HepG2 (cell line): ENCODE measurements around the gene SNX21. TPM values are rescaled to one million over a fixed set of nuclear protein-coding genes. Genes with fewer than 3 reads are reported as not detected.

ENCODE experiments used
- MTA1 ChIP-seq: sonication (generic); formaldehyde crosslinking; IDR thresholded peaks from 2 replicates; pipeline ENCODE4 v1.4.0; 2020; ENCODE audit warnings: missing genetic modification reagents, mild to moderate bottlenecking, borderline replicate concordance
- NBN ChIP-seq: fragments of 450-650 bp; conservative IDR thresholded peaks from 2 replicates; pipeline ENCODE4 v1.6.1; 2017
- NPAS2 ChIP-seq: sonication (generic); formaldehyde crosslinking; IDR thresholded peaks from 2 replicates; pipeline ENCODE4 v1.8.0; 2022; ENCODE audit warnings: mild to moderate bottlenecking, missing genetic modification reagents, borderline replicate concordance
- PCBP1 ChIP-seq: fragments of 200-400 bp; formaldehyde crosslinking; IDR thresholded peaks from 2 replicates; pipeline ENCODE4 v1.6.1; 2017; ENCODE audit warnings: mild to moderate bottlenecking, low read depth, low read length, borderline replicate concordance
- POLR2A ChIP-seq, 2 experiments: IDR thresholded peaks; 2 replicates each; pipeline ENCODE4 v1.6.1; 2011; ENCODE audit warnings: low read depth in 2 of 2, low read length in 2 of 2, mild to moderate bottlenecking in 1 of 2, moderate library complexity in 1 of 2; ENCODE audit not compliant: insufficient read depth in 1 of 2
- POLR2AphosphoS2 ChIP-seq: IDR thresholded peaks from 2 replicates; pipeline ENCODE4 v1.6.1; 2011; ENCODE audit warnings: low read depth, low read length, improper control_type of control experiment
- POLR2G ChIP-seq: fragments of 200-400 bp; formaldehyde crosslinking; IDR thresholded peaks from 2 replicates; pipeline ENCODE4 v1.6.1; 2018; ENCODE audit warnings: mild to moderate bottlenecking, low read depth, low read length, moderate library complexity
- SMAD1 ChIP-seq: sonication (generic); formaldehyde crosslinking; IDR thresholded peaks from 2 replicates; pipeline ENCODE4 v1.4.0; 2020; ENCODE audit warnings: missing genetic modification reagents, low read depth, mild to moderate bottlenecking, borderline replicate concordance
- SSRP1 ChIP-seq: IDR thresholded peaks from 2 replicates; pipeline ENCODE4 v1.6.1; 2016; ENCODE audit warnings: control low read depth
- ZNF674 ChIP-seq: sonication (generic); formaldehyde crosslinking; IDR thresholded peaks from 2 replicates; pipeline ENCODE4 v1.5.0; 2020; ENCODE audit warnings: low read depth, mild to moderate bottlenecking, missing genetic modification reagents
- polyA plus RNA-seq, 8 experiments: library from polyadenylated mRNA; depleted of rRNA in 3 of 8; stranded (reverse) in 7 of 8; unstranded in 1 of 8; fragments of >200 nt; fragmentation: Illumina TruSeq in 4 of 8; extraction: Trizol in 4 of 8; gene quantifications; 2 replicates each; pipeline versions ENCODE4 v1.2.1 to v1.2.3, GENCODE V29; 2011 to 2016; ENCODE audit warnings: low read depth in 4 of 8, missing spikeins in 1 of 8, mixed read lengths in 1 of 8; ENCODE audit not compliant: insufficient read depth in 1 of 8
- total RNA-seq, 5 experiments: library from RNA; depleted of rRNA; stranded (reverse); fragments of >200 nt; fragmentation: Illumina TruSeq; extraction: Trizol; gene quantifications; 2 replicates each; pipeline ENCODE4 v1.2.3, GENCODE V29; 2016; ENCODE audit warnings: low read depth in 1 of 5
- TF ChIP-seq, protein P1 (sequence below): sonication (generic); formaldehyde crosslinking; IDR thresholded peaks from 2 replicates; pipeline ENCODE4 v1.5.1; 2020; ENCODE audit warnings: mild to moderate bottlenecking, missing genetic modification reagents, moderate library complexity
- TF ChIP-seq, protein P2 (sequence below): sonication (generic); formaldehyde crosslinking; IDR thresholded peaks from 2 replicates; pipeline ENCODE4 v1.5.0; 2020; ENCODE audit warnings: mild to moderate bottlenecking, missing genetic modification reagents, moderate library complexity

The SNX21 gene
- total and polyA plus RNA-seq, 2 of the 13 experiments (the other 11 are each of a cell fraction or from before 2014, with no cell fraction given): 7.7 to 12.8 TPM

DNA sequence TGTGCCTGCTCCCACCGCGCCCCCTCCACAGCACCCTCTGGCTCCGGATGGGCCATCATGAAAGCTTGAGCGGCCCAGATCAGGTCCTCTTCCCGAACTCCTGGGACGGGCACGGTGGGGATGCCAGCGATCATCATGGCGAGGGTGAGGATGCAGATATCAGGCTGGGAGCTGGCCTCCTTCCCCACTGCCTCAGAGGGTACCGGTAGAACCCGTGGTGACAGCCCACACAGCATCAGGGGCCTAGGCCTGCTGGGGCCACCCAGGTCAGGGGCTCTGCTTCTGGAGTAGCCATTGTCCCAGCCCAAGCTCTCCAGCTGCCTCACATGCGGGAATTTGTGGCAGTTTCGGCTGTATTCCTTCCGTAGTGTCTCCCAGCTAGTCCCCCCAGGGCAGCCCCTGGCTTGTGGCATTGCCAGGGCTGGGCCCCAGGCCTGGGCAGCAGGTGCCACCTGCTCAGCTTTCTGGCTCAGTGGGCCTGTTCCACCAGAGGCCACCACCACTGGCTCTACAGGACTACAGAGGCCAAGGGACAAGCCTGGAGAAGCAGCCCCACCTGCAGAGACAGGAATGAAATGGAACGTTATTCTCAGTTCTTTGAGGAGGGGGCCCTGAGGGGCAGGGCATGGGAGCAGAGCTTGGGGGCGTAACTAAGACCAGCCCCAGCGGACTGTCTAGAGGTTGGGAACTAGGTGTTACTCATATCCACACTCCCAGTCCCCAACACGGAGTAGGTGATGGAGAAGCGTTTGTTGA lies 53.2 kb downstream of the SNX21 start (continued):
- TF ChIP-seq, protein P1, sequence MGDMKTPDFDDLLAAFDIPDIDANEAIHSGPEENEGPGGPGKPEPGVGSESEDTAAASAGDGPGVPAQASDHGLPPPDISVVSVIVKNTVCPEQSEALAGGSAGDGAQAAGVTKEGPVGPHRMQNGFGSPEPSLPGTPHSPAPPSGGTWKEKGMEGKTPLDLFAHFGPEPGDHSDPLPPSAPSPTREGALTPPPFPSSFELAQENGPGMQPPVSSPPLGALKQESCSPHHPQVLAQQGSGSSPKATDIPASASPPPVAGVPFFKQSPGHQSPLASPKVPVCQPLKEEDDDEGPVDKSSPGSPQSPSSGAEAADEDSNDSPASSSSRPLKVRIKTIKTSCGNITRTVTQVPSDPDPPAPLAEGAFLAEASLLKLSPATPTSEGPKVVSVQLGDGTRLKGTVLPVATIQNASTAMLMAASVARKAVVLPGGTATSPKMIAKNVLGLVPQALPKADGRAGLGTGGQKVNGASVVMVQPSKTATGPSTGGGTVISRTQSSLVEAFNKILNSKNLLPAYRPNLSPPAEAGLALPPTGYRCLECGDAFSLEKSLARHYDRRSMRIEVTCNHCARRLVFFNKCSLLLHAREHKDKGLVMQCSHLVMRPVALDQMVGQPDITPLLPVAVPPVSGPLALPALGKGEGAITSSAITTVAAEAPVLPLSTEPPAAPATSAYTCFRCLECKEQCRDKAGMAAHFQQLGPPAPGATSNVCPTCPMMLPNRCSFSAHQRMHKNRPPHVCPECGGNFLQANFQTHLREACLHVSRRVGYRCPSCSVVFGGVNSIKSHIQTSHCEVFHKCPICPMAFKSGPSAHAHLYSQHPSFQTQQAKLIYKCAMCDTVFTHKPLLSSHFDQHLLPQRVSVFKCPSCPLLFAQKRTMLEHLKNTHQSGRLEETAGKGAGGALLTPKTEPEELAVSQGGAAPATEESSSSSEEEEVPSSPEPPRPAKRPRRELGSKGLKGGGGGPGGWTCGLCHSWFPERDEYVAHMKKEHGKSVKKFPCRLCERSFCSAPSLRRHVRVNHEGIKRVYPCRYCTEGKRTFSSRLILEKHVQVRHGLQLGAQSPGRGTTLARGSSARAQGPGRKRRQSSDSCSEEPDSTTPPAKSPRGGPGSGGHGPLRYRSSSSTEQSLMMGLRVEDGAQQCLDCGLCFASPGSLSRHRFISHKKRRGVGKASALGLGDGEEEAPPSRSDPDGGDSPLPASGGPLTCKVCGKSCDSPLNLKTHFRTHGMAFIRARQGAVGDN (CRISPR knock-in tag): peak; percentile 38
- TF ChIP-seq POLR2A (IDR thresholded peaks at IDR 0.05; ENCODE audit: insufficient read depth in 1 of 2, low read depth in 2 of 2, low read length in 2 of 2) (peak in 1 of 2 experiments; percentile 47; a peak in 2 of 4 replicates), ZNF674 (no peak), PCBP1 (0 out of 2 replicates have a peak, but pooled peaks have one; percentile 26), NBN (no peak), POLR2AphosphoS2 (no peak), SMAD1 (CRISPR knock-in tag) (0 out of 2 replicates have a peak, but pooled peaks have one; percentile 19), POLR2G (peak; percentile 53), NPAS2 (CRISPR knock-in tag) (no peak), MTA1 (CRISPR knock-in tag) (peak; percentile 49; the same call in 1 of the 2 replicates), SSRP1 (peak; percentile 61; the same call in 1 of the 2 replicates)
- TF ChIP-seq, protein P2, sequence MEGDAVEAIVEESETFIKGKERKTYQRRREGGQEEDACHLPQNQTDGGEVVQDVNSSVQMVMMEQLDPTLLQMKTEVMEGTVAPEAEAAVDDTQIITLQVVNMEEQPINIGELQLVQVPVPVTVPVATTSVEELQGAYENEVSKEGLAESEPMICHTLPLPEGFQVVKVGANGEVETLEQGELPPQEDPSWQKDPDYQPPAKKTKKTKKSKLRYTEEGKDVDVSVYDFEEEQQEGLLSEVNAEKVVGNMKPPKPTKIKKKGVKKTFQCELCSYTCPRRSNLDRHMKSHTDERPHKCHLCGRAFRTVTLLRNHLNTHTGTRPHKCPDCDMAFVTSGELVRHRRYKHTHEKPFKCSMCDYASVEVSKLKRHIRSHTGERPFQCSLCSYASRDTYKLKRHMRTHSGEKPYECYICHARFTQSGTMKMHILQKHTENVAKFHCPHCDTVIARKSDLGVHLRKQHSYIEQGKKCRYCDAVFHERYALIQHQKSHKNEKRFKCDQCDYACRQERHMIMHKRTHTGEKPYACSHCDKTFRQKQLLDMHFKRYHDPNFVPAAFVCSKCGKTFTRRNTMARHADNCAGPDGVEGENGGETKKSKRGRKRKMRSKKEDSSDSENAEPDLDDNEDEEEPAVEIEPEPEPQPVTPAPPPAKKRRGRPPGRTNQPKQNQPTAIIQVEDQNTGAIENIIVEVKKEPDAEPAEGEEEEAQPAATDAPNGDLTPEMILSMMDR (CRISPR knock-in tag): peak; percentile 26
